NCI-H345 (cell line): ENCODE measurements around the gene RNASE3.
"Not testable (repeated sequence)": the region's sequence is repeated elsewhere in the genome, so short reads cannot be mapped to it uniquely, and the experiment has no call there.

ENCODE experiments used
- DNase-seq: peaks from one replicate; lab custom pipeline; 2025; lab: John Stamatoyannopoulos, UW

RNASE3 gene

DNA sequence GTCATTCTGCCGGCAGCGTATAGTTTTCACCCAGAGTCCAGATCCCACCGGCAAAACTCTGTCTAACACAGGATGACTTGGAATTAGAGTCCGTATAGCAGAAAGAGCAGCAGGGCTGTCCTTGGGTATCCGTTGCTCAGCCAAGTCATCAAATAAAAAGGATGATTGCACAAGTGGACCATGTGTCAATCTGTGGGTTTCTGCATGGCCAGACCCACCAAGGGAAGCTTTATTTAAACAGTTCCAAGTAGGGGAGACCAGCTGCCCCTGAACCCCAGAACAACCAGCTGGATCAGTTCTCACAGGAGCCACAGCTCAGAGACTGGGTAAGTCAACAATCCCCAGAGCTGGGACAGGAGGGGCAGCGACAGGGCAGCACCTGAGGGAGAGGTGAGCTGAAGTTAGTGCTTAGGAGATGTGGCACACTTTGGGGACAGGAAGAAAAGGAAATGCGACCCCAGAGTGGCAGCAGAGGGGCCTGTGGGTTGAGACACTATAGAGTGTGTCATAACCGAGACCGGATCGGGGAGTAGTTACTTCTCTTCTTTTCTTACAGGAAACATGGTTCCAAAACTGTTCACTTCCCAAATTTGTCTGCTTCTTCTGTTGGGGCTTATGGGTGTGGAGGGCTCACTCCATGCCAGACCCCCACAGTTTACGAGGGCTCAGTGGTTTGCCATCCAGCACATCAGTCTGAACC is at the start of gene RNASE3:
Gene RNASE3 (plus strand): TSS at position 260 of the 700 bp plus-strand sequence. CDS start 302 bp downstream, at position 562.
- not testable (repeated sequence) for DNase-seq

GRCh38 chr14:20846560-20846959 is 44.6 kb upstream of the RNASE3 start:
- no peak for DNase-seq

DNA sequence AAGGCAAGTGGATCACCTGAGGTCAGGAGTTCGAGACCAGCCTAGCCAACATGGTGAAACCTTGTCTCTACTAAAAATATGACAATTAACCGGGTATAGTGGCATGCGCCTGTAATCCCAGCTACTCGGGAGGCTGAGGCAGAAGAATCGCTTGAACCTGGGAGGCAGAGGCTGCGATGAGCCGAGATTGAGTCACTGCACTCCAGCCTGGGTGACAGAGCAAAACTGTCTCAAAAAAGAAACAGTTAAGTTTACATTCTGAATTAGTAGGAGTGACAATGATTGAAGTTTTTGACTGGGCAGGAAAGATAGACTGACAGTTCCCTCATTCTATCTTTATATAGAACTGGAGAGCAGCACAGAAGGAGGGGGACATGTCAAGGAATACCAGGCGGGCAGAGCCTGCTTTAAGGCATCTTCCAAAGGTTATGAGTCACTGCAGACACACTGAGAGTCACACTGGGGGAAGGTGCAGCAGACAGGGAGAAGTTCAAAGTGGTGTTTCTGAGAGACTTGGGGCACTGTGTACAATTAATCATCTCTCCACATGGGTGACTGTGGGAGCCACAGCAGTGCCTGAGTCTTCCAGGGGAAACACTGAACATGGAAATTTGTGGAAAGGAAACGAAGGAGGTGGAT is 42.8 kb upstream of the RNASE3 start:
- no peak for DNase-seq

DNA sequence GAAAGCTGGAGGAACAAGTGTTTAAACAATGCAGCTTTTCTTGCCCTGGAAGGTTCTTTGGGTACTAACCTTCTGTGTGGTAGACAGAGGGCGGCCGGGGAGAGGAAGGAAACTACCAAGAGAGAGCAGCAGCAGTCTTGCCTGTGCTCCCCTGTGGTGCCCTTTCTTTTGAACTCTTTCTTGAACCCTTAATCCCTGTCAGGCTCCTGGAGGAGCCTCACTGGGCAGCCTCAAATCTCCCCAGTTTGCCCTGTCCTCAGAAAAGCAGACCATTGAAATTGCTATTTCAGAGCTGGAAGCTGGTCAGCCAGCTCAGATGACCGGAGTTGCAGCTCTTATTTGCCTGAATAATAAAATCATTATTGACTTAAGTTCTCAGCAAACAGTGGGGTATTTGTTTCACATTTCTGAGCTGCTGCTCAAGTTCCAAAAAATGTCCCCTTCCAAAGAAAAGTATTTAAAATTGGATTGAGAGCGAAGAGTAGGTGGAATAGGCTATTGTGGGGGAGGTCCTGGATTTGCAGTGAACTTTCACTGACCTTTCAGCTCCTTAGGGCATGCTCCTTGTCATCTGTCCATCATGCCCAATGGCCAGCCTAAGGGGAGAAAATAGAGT is 42.1 kb upstream of the RNASE3 start:
- DNase-seq: no peak

GRCh38 chr14:20853042-20853441 is 38.1 kb upstream of the RNASE3 start:
- no peak for DNase-seq

- no peak for DNase-seq
Observed at GRCh38 chr14:20855652-20856291, 35.4 kb upstream of the RNASE3 start.

- DNase-seq: no peak
Observed at GRCh38 chr14:20857207-20857606, 34.0 kb upstream of the RNASE3 start.

- DNase-seq: peak; percentile 33
Observed at GRCh38 chr14:20857630-20858261, 33.4 kb upstream of the RNASE3 start.

- no peak for DNase-seq
Observed at GRCh38 chr14:20866194-20866593, 25.0 kb upstream of the RNASE3 start.

- no peak for DNase-seq
Observed at GRCh38 chr14:20866963-20867362, 24.2 kb upstream of the RNASE3 start.

GRCh38 chr14:20873370-20874177 is 17.6 kb upstream of the RNASE3 start:
- no peak for DNase-seq

- DNase-seq: no peak
Observed at GRCh38 chr14:20877016-20877415, 14.2 kb upstream of the RNASE3 start.

- no peak for DNase-seq
Observed at GRCh38 chr14:20878695-20879094, 12.5 kb upstream of the RNASE3 start.

- not testable (repeated sequence) for DNase-seq
Observed at GRCh38 chr14:20881229-20881628, 10.0 kb upstream of the RNASE3 start.

DNA sequence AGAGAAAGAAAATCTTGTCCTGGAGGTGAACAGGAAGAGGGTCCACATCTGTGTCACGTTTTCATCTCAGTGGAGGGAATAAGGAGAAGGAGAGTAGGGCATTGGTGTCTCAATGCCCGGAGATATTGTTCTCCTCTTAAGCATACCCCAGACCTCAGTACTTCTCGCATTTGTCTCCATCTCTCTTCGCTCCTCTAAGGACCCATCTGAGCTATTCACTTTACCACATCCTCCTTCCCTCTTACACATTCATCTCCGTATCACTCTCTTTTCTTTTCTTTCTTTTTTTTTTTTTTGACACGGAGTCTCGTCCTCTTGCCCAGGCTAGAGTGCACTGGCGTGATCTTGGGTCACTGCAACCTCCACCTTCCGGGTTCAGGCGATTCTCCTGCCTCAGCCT is 8.4 kb upstream of the RNASE3 start:
- not testable (repeated sequence) for DNase-seq

DNA sequence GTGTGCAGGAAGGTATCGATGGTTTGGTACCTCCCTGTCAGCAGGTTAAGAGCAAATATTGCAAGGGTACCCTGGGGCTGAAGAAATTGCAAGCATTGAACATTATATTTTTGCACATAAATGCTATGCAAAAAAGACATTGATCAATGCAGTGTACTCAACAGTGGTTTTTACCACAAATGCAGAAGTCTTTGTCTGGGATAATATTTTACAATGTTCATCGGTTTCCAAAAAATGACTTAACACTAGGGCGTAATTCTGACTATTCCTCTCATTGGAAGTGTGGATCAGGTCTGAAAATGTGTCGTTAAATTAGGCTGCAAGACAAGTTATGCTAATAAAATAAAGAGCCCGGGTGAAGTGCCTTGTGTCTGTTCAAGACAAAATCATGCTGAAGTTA is 2.8 kb upstream of the RNASE3 start:
- not testable (repeated sequence) for DNase-seq

DNA sequence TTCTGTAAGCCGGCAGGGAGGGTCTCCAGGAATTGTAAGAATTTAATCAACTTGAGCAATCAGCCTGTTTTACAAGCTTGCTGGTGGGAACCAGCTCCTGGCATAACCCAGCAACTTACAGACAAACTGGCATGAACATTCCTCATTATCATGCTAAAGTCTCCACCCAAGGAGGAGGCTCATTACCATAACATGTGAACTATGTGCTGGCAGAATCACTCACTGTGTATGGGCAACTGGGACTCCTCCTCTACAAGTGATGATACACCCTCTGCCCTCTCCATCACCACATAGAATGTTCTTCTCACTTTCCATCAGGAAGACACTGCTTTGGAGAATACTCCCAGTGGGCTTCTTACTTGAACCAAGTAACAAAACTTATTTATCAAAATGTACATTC is 4.1 kb downstream of the RNASE3 start:
- DNase-seq: not testable (repeated sequence)

GRCh38 chr14:20904393-20905029 is 13.3 kb downstream of the RNASE3 start:
- no peak for DNase-seq

DNA sequence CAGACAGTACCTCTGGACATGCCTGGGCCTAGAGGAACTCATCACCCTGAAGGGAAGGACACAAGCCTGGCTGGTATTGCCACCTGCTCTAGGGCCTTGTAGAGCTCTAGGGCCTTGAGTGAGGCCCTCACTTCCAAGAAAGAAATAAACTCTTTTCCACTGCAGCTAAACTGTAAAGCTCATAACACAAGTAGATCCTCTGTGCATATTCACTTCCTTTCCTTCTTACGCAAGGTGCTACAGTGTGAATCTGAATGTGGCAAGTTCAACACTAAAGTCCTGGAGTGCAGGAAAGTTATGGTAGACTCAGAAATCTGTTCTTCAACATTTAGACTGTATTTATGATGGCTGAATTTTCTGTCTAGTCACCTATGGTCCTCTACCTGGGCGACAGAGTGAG is 14.5 kb downstream of the RNASE3 start:
- DNase-seq: no peak

DNA sequence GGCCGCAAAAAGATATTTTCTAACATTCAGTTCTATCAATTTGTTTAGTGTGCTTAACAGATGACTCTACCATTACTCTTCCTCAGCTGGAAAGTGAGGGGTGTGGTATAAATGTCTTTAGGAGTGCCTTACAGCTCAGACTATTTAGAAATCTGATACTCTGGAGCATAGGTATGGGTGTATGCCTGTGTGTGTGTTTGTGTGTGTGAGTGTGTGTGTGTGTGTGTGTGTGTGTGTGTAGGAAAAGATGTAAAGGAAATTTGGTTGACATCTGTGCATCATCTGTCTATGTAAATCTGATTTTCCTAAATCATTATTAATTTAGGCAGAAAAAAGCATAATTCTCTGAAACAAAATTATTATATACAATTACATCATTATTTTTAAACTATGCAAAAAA is 16.0 kb downstream of the RNASE3 start:
- DNase-seq: no peak

DNA sequence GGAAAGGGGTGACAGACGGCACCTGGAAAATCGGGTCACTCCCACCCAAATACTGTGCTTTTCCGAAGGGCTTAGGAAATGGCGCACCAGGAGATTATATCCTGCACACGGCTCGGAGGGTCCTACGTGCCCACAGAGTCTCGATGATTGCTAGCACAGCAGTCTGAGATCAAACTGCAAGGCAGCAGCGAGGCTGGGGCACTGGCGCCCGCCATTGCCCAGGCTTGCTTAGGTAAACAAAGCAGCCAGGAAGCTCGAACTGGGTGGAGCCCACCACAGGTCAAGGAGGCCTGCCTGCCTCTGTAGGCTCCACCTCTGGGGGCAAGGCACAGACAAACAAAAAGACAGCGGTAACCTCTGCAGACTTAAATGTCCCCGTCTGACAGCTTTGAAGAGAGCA is 19.6 kb downstream of the RNASE3 start:
- DNase-seq: not testable (repeated sequence)
